Skin epidermis (tissue), 12 donors: ENCODE measurements around the gene NENF.
"Not testable (repeated sequence)": the region's sequence is repeated elsewhere in the genome, so short reads cannot be mapped to it uniquely, and the experiment has no call there.

Experiments used
- H3K27ac ChIP-seq, 21 experiments: fragments of 200-600 bp; sonication (generic) in 11 of 21; one replicate each; pipeline ENCODE4 v1.5.0; 2020; ENCODE audit warnings: mild to moderate bottlenecking in 3 of 21, inconsistent platforms in 2 of 21, moderate library complexity in 2 of 21
- H3K4me3 ChIP-seq, 7 experiments: fragments of 200-600 bp; sonication (generic) in 2 of 7; one replicate each; pipeline ENCODE4 v1.5.0; 2020; ENCODE audit warnings: inconsistent platforms in 2 of 7, mild to moderate bottlenecking in 2 of 7, moderate library complexity in 1 of 7

NENF gene

DNA sequence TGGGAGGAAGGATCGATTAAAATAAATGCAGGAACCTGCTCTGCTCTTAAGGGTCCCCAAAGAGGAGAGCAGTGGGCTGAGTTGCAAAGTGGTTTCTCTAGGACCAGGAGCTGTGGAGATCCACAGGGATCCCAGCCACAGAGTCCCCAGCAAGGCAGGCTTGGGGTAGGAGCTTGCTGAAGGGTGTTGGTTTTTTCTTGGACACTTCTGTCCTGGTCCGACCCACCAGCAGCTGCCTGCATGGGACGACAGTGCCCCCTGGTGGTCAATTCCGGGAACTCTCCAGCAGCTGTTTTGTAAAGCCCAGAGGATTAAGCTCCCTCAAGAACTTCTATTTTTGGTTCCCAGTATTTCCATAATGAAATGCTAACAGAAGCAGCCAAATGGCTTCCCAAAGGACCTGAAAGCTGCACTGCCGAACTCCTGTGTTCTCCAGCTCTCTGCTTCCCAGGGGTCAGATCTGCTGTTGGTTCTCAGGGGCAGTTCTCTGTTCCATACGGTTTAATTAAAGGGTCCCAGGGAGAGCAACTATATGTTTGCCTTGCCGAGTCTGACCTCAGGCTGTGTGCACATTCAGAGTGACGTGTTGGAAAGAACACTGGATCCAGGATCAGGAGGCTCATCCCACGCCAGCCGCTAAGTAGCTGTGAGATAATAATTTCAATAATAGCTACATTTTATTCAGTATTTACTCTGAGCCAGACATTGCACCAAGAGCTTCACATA lies 23.2 kb downstream of the NENF start:
- H3K4me3 ChIP-seq = no peak overlapping the region
- H3K27ac ChIP-seq = no peak overlapping the region

GRCh38 chr1:212457740-212458338 lies 25.1 kb downstream of the NENF start:
- Histone ChIP-seq H3K4me3 (no peak overlapping the region), H3K27ac (no peak overlapping the region)

- no peak overlapping the region for H3K27ac ChIP-seq
These were observed 26.1 kb downstream of the NENF start for GRCh38 chr1:212458817-212459216.

GRCh38 chr1:212459656-212460055 lies 26.9 kb downstream of the NENF start:
- Histone ChIP-seq H3K4me3 (no peak overlapping the region), H3K27ac (no peak overlapping the region)

More at GRCh38 chr1:212458817-212459216, 26.1 kb downstream of the NENF start:
- H3K4me3 ChIP-seq = no peak overlapping the region

- Histone ChIP-seq H3K27ac (no peak overlapping the region), H3K4me3 (no peak overlapping the region)
These were observed 27.7 kb downstream of the NENF start for GRCh38 chr1:212460376-212460775.

- Histone ChIP-seq H3K27ac (no peak overlapping the region), H3K4me3 (no peak overlapping the region)
These were observed 29.4 kb downstream of the NENF start for GRCh38 chr1:212461916-212462660.

DNA sequence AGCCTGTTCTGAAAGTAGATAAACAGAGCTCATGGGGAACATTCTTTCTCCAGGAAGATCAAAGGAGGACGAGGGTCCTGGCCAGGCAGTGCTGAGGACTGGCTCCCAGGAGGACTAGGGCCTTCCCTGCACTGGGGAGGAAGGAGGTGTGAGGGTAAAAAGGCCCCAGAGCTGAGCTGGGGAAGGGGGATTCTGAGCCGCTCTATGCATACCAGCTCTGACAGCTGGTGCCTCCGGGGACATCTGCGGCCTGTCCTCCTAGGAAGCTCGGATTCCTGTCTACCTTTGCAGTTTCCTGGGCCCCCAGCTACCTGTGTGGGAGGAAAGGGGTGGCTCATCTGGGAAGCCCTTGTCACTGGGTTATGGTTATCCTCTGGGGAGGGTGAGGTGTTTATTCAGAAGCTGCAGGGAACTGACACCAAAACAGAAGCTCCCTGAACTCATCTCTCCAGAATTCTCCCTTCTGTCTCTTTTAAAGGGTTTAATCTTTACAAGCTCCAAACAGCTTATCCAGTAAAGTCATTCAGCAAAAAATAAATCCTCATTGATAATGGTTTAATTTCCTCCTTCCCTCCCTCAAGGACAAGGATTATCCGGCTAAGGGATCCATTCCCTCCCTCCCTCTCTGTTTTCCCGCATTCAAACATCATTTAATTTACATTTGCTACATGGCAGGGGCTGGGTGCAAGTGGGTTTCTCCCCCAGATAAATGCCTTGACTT lies 31.0 kb downstream of the NENF start:
- Histone ChIP-seq H3K4me3 (no peak overlapping the region), H3K27ac (peak overlapping the region in 1 of 21 experiments; percentile 17)

GRCh38 chr1:212465311-212465710 lies 32.6 kb downstream of the NENF start:
- no peak overlapping the region for H3K4me3 ChIP-seq
- peak overlapping the region in 1 of 21 experiments; percentile 50 for H3K27ac ChIP-seq

GRCh38 chr1:212466437-212466836 lies 33.7 kb downstream of the NENF start:
- Histone ChIP-seq H3K27ac (peak overlapping the region in 3 of 21 experiments; percentile 13 to 64 (median 46)), H3K4me3 (no peak overlapping the region)

GRCh38 chr1:212466898-212467650 lies 34.4 kb downstream of the NENF start:
- Histone ChIP-seq H3K4me3 (no peak overlapping the region), H3K27ac (peak overlapping the region in 4 of 21 experiments; percentile 4 to 64 (median 30))

GRCh38 chr1:212467843-212468482 lies 35.2 kb downstream of the NENF start:
- Histone ChIP-seq H3K4me3 (no peak overlapping the region), H3K27ac (peak overlapping the region in 2 of 21 experiments; percentile 4 to 64)

DNA sequence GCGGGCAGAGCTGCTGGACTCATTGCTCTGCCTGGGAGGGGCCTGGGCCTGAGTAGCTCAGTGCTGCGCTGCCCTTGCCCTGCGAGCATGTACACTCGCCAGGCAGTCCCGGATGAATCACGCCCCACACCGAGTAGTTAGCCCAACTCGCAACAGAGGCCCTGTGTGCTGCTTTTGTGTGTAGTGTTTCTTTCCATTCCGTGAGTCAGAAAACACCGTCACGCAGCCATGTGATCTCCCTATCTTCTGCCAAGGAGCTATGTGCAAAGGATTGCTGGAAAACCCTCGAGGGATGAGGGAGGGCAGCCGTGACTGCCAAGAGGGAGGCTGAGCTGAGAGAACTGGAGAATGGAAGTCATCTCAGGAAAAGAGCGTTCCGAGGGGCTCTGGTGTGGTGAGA lies 37.3 kb downstream of the NENF start:
- H3K27ac ChIP-seq = peak overlapping the region in 17 of 21 experiments; percentile 7 to 83 (median 69)
- no peak overlapping the region for H3K4me3 ChIP-seq

- Histone ChIP-seq H3K27ac (no peak overlapping the region), H3K4me3 (no peak overlapping the region)
These were observed 38.6 kb downstream of the NENF start for GRCh38 chr1:212471286-212471685.

DNA sequence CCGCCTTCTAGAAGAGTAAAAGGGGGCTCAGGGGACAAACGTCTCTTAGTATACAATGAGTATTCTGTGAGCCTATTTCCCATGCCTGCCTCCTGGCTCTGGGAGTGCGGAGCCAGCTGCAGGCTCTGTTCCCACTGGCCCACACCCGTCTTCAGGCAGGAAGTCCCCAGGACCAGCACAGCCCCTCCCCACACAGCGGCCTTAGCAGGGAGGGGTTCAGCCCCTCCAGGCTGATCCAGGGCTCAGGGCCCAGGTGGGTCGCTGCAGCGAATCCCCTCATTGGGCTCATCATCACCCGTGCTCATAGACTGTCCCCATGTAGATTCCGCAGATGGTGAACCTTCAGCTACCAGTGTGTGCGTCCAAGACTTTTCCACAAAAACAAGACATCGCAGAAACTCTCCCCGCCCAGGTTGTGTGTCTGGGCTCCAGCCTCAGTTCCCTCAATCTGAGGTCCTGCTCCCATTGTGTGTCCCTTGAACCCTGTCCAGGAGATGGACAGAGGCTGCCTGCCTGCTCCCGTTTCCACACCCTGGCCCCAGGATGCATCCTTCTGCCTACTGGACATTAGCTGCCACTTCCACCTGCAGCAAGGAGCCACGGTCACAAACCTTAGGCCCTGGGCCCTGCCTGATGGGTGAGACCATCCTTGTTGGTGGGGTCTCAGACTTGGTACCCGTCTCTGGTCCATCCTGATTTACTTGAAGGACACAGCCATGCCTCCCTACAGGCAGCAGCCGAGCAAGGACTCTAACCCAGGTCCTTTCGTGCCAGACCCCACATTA lies 39.4 kb downstream of the NENF start:
- no peak overlapping the region for H3K27ac ChIP-seq
- H3K4me3 ChIP-seq = no peak overlapping the region

GRCh38 chr1:212473729-212474128 lies 41.0 kb downstream of the NENF start:
- no peak overlapping the region for H3K4me3 ChIP-seq
- no peak overlapping the region for H3K27ac ChIP-seq

DNA sequence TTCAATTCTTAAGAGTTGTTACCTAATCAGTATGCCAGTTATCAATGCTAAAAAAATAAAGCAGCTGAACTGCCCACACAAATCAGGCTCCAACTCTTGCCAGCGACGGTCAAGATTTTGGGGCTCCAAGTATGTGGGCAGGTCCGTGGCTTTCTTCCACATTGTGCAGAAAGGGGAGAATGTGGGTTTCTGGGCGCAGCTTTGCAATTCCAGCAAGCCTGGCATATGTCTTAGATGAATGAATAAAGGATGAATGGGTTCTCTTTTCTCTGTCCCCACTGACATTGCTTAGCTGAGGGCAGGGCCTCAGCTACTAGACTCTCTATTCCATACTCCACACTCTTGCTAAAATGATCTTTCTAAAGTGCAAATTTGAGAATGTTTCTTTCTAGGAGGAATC lies 42.4 kb downstream of the NENF start:
- H3K27ac ChIP-seq = no peak overlapping the region
- H3K4me3 ChIP-seq = no peak overlapping the region

DNA sequence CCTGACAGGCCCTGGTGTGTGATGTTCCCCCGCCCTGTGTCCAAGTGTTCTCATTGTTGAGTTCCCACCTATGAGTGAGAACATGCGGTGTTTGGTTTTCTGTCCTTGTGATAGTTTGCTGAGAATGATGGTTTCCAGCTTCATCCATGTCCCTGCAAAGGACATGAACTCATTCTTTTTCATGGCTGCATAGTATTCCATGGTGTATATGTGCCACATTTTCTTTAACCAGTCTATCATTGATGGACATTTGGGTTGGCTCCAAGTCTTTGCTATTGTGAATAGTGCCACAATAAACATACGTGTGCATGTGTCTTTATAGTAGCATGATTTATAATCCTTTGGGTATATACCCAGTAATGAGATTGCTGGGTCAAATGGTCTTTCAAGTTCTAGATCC lies 43.1 kb downstream of the NENF start:
- H3K4me3 ChIP-seq, H3K27ac ChIP-seq: not testable (repeated sequence)

- H3K4me3 ChIP-seq = no peak overlapping the region
- no peak overlapping the region for H3K27ac ChIP-seq
These were observed 44.4 kb downstream of the NENF start for GRCh38 chr1:212477014-212477679.
